HepG2 (cell line): ENCODE measurements around the gene RASA3. TPM values are rescaled to one million over a fixed set of nuclear protein-coding genes. Genes with fewer than 3 reads are reported as not detected.

ENCODE experiments used
- ATAC-seq: fragments of 200-7000 bp; cut with Tn5 transposase; 3 replicates; pipeline ENCODE4 v1.9.1; 2020; ENCODE audit warnings: mild to moderate bottlenecking, moderate library complexity
- BruUV-seq: library from RNA; stranded (reverse); fragments of 400-500 nt; replicated peaks from 2 replicates; lab custom pipeline; 2021; lab: Mats Ljungman, UMichigan
- CTCF ChIA-PET: fragments of 300-600 bp; formaldehyde crosslinking; extraction: SDS; loops from one replicate; lab custom pipeline; 2021; ENCODE audit warnings: low total read pairs, inconsistent platforms, low intra/inter-chr PET ratio; lab: Yijun Ruan, JAX
- POLR2A ChIA-PET: fragments of 350-600 bp; sonication (Branson Sonifier 250); formaldehyde crosslinking; loops from one replicate; lab custom pipeline; 2020; ENCODE audit warnings: antibody characterized with exemption, inconsistent platforms; lab: Yijun Ruan, JAX
- DNase-seq: peaks from one replicate; pipeline ENCODE4 v3.0.0-alpha.2; 2015; ENCODE audit warnings: low spot score
- FAIRE-seq: peaks from 3 replicates; lab custom pipeline; 2011; peaks lifted over from hg19 to GRCh38; lab: Jason Lieb, UNC
- H2AFZ ChIP-seq: one replicate; pipeline ENCODE4 v1.6.1; 2011; ENCODE audit warnings: low read length, inconsistent platforms
- H3K27ac ChIP-seq: fragments of 300-600 bp; 3 replicates; pipeline ENCODE4 v1.8.0; 2011; ENCODE audit warnings: mixed run types, mild to moderate bottlenecking, mixed read lengths, low read length, inconsistent platforms; ENCODE audit not compliant: insufficient read depth; ENCODE audit errors: extremely low read length
- H3K27me3 ChIP-seq, 2 experiments: fragments of 200-600 bp in 1 of 2; 2 replicates in 1 of 2; 3 replicates in 1 of 2; pipeline versions ENCODE4 v1.6.0 to v1.8.0; 2011; ENCODE audit warnings: low read length in 2 of 2, mild to moderate bottlenecking in 2 of 2, moderate library complexity in 2 of 2, inconsistent platforms in 1 of 2; ENCODE audit not compliant: insufficient read depth in 2 of 2, control insufficient read depth in 1 of 2
- H3K36me3 ChIP-seq, 2 experiments: fragments of 200-600 bp in 1 of 2; replicated peaks in 1 of 2; 2 replicates in 1 of 2; 3 replicates in 1 of 2; pipeline versions ENCODE4 v1.5.1 to v1.8.0; 2011; ENCODE audit warnings: low read length in 2 of 2, inconsistent platforms in 1 of 2; ENCODE audit not compliant: insufficient read depth in 2 of 2, control insufficient read depth in 1 of 2
- H3K4me1 ChIP-seq: 2 replicates; pipeline ENCODE4 v1.5.1; 2012; ENCODE audit warnings: low read length, inconsistent platforms; ENCODE audit not compliant: insufficient read depth
- H3K4me2 ChIP-seq: 2 replicates; pipeline ENCODE4 v1.6.0; 2011; ENCODE audit warnings: low read depth, low read length, inconsistent platforms
- H3K4me3 ChIP-seq, 3 experiments: fragments of 200-600 bp in 1 of 3; sonication (generic), shearing (Covaris generic) in 1 of 3; replicated peaks in 1 of 3; 2 replicates each; pipeline ENCODE4 v1.5.1; 2011 to 2016; ENCODE audit warnings: low read length in 3 of 3, inconsistent platforms in 2 of 3, low read depth in 2 of 3, mild to moderate bottlenecking in 2 of 3, control low read depth in 1 of 3, mixed read lengths in 1 of 3; ENCODE audit not compliant: insufficient read depth in 1 of 3
- H3K79me2 ChIP-seq: one replicate; pipeline ENCODE4 v1.6.1; 2011; ENCODE audit warnings: low read length, inconsistent platforms; ENCODE audit not compliant: insufficient read depth
- H3K9ac ChIP-seq: 2 replicates; pipeline ENCODE4 v1.6.0; 2011; ENCODE audit warnings: mild to moderate bottlenecking, low read depth, low read length, inconsistent platforms; ENCODE audit not compliant: insufficient read depth
- H3K9me3 ChIP-seq: 2 replicates; pipeline ENCODE4 v1.5.1; 2012; ENCODE audit warnings: mild to moderate bottlenecking, low read length
- H4K20me1 ChIP-seq: 2 replicates; pipeline ENCODE4 v1.6.0; 2011; ENCODE audit warnings: inconsistent platforms, mild to moderate bottlenecking, low read length, moderate library complexity; ENCODE audit not compliant: insufficient read depth
- E2F2 ChIP-seq: sonication (generic); formaldehyde crosslinking; IDR thresholded peaks from 2 replicates; pipeline ENCODE4 v1.4.0; 2020; ENCODE audit warnings: missing genetic modification reagents, borderline replicate concordance
- EED ChIP-seq: sonication (generic); formaldehyde crosslinking; IDR thresholded peaks from 2 replicates; pipeline ENCODE4 v1.5.0; 2020; ENCODE audit warnings: mild to moderate bottlenecking, missing genetic modification reagents
- FOXP1 ChIP-seq, 2 experiments: fragments of 450-650 bp in 1 of 2; IDR thresholded peaks; 2 replicates each; pipeline ENCODE4 v1.6.1; 2017 to 2018; ENCODE audit warnings: antibody characterized with exemption in 1 of 2
- GLMP ChIP-seq: sonication (generic); formaldehyde crosslinking; IDR thresholded peaks from 2 replicates; pipeline ENCODE4 v1.9.0; 2021; ENCODE audit warnings: missing genetic modification reagents, mild to moderate bottlenecking, borderline replicate concordance
- LRRFIP1 ChIP-seq: sonication (generic); formaldehyde crosslinking; conservative IDR thresholded peaks from 2 replicates; pipeline ENCODE4 v1.4.0; 2020; ENCODE audit warnings: missing genetic modification reagents
- TERF1 ChIP-seq: sonication (generic); formaldehyde crosslinking; IDR thresholded peaks from 2 replicates; pipeline ENCODE4 v1.8.0; 2022; ENCODE audit warnings: mild to moderate bottlenecking, missing genetic modification reagents, moderate library complexity
- ZNF180 ChIP-seq: sonication (generic); formaldehyde crosslinking; IDR thresholded peaks from 2 replicates; pipeline ENCODE4 v1.4.0; 2020; ENCODE audit warnings: low read depth, missing genetic modification reagents, borderline replicate concordance
- ZNF30 ChIP-seq: sonication (generic); formaldehyde crosslinking; IDR thresholded peaks from 2 replicates; pipeline ENCODE4 v1.5.0; 2020; ENCODE audit warnings: mild to moderate bottlenecking, missing genetic modification reagents
- ZNF7 ChIP-seq: IDR thresholded peaks from 2 replicates; pipeline ENCODE4 v1.6.1; 2016; ENCODE audit warnings: missing biosample characterization, missing genetic modification reagents
- ZZZ3 ChIP-seq: sonication (generic); formaldehyde crosslinking; IDR thresholded peaks from 2 replicates; pipeline ENCODE4 v1.4.0; 2020; ENCODE audit warnings: missing genetic modification reagents, mild to moderate bottlenecking, borderline replicate concordance
- WGBS: methylation state at CpG from one replicate; pipeline ENCODE4 v1.1.6; 2017; ENCODE audit warnings: low lambda C conversion rate; 5-methylcytosine and 5-hydroxymethylcytosine counted together
- in situ Hi-C: cut with HindIII; loops from 2 replicates; pipeline ENCODE4 v1.10.0; 2017; ENCODE audit warnings: low pct_unique_long_range_greater_than_20kb; ENCODE audit not compliant: extremely low pct_ligation_motif_present
- intact Hi-C: fragments of 100-400 bp; cut with micrococcal nuclease; formaldehyde crosslinking; loops from one replicate; pipeline ENCODE4 v1.10.0; 2022; ENCODE audit not compliant: unreplicated experiment
- polyA plus RNA-seq, 8 experiments: library from polyadenylated mRNA; depleted of rRNA in 3 of 8; stranded (reverse) in 7 of 8; unstranded in 1 of 8; fragments of >200 nt; fragmentation: Illumina TruSeq in 4 of 8; extraction: Trizol in 4 of 8; gene quantifications; 2 replicates each; pipeline versions ENCODE4 v1.2.1 to v1.2.3, GENCODE V29; 2011 to 2016; ENCODE audit warnings: low read depth in 4 of 8, missing spikeins in 1 of 8, mixed read lengths in 1 of 8; ENCODE audit not compliant: insufficient read depth in 1 of 8
- total RNA-seq, 5 experiments: library from RNA; depleted of rRNA; stranded (reverse); fragments of >200 nt; fragmentation: Illumina TruSeq; extraction: Trizol; gene quantifications; 2 replicates each; pipeline ENCODE4 v1.2.3, GENCODE V29; 2016; ENCODE audit warnings: low read depth in 1 of 5

Gene RASA3
- total and polyA plus RNA-seq, 2 of the 13 experiments (the other 11 are each of a cell fraction or from before 2014, with no cell fraction given): 0.05 TPM; not detected in 1

- POLR2A ChIA-PET: no interaction called here
- no peak for DNase-seq
Measured at GRCh38 chr13:114015111-114015968, 117.1 kb downstream of the RASA3 start.

More at GRCh38 chr13:114015111-114015968, 117.1 kb downstream of the RASA3 start:
- H4K20me1 ChIP-seq: no peaks in the 10 kb centered on the region
- H3K9me3 ChIP-seq: no peaks in the 10 kb centered on the region
- CTCF ChIA-PET: no interaction called here
- no peaks in the 10 kb centered on the region for H3K79me2 ChIP-seq
- no peak overlapping the region for H3K4me3 ChIP-seq
- ATAC-seq (peak; percentile 16; the same call in 1 of the 3 replicates), FAIRE-seq (no peak)
- no peak overlapping the region for H3K27ac ChIP-seq
- H3K27me3 ChIP-seq: peaks cover 6 to 41% of the 10 kb centered on the region in 2 experiments; a peak in 4 of 5 replicates
- BruUV-seq: no TSS peak
- 31% methylated on average over 25 of the region's 40 CpGs for WGBS
- no peak overlapping the region for H3K9ac ChIP-seq
- no peaks in the 10 kb centered on the region for H3K4me1 ChIP-seq
- in situ Hi-C loops (no loop called here), intact Hi-C loops (no loop called here)
- no peak overlapping the region for H3K4me2 ChIP-seq
- TF ChIP-seq ZNF7 (CRISPR knock-in tag): no peak
- TF ChIP-seq E2F2: no peak
- no peak for TF ChIP-seq ZZZ3
- TF ChIP-seq FOXP1 (IDR thresholded peaks at IDR 0.05): no peak
- TF ChIP-seq FOXP1 (CRISPR knock-in tag; IDR thresholded peaks at IDR 0.05): no peak
- no peak for TF ChIP-seq ZNF180 (CRISPR knock-in tag)
- TF ChIP-seq EED (CRISPR knock-in tag): no peak
- no peak for TF ChIP-seq GLMP
- no peak for TF ChIP-seq LRRFIP1 (CRISPR knock-in tag)
- TF ChIP-seq ZNF30 (CRISPR knock-in tag): no peak
- TF ChIP-seq TERF1 (CRISPR knock-in tag): no peak
- H3K36me3 ChIP-seq: no peaks in the 10 kb centered on the region
- H2AFZ ChIP-seq: no peak overlapping the region
